Measurements from ENCODE around the gene OGDHL.

GRCh38 chr10:49744091-49744685 is 17.9 kb downstream of the OGDHL start:
- no peak for TF ChIP-seq POLR2A (IDR thresholded peaks at IDR 0.05; ENCODE audit: insufficient read depth in 1 of 2, low read depth in 2 of 2, low read length in 2 of 2)
- no peak for TF ChIP-seq BRCA1 (CRISPR knock-in tag; IDR thresholded peaks at IDR 0.05)
- TF ChIP-seq TCF12 (IDR thresholded peaks at IDR 0.05), result no peak
- no peak for TF ChIP-seq TCF12 (CRISPR knock-in tag; IDR thresholded peaks at IDR 0.05)
- TF ChIP-seq, protein P1, sequence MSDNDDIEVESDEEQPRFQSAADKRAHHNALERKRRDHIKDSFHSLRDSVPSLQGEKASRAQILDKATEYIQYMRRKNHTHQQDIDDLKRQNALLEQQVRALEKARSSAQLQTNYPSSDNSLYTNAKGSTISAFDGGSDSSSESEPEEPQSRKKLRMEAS (IDR thresholded peaks at IDR 0.05), result no peak
- TF ChIP-seq ZNF614 (CRISPR knock-in tag; IDR thresholded peaks at IDR 0.05; ENCODE audit: borderline replicate concordance), result no peak
- TF ChIP-seq, protein P2, sequence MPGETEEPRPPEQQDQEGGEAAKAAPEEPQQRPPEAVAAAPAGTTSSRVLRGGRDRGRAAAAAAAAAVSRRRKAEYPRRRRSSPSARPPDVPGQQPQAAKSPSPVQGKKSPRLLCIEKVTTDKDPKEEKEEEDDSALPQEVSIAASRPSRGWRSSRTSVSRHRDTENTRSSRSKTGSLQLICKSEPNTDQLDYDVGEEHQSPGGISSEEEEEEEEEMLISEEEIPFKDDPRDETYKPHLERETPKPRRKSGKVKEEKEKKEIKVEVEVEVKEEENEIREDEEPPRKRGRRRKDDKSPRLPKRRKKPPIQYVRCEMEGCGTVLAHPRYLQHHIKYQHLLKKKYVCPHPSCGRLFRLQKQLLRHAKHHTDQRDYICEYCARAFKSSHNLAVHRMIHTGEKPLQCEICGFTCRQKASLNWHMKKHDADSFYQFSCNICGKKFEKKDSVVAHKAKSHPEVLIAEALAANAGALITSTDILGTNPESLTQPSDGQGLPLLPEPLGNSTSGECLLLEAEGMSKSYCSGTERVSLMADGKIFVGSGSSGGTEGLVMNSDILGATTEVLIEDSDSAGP (CRISPR knock-in tag; IDR thresholded peaks at IDR 0.05; ENCODE audit: borderline replicate concordance), result no peak
- no peak for TF ChIP-seq ZNF773 (CRISPR knock-in tag; IDR thresholded peaks at IDR 0.05; ENCODE audit: borderline replicate concordance)
- TF ChIP-seq JARID2 (CRISPR knock-in tag; IDR thresholded peaks at IDR 0.05; ENCODE audit: insufficient replicate concordance), result no peak
- TF ChIP-seq ZNF205 (CRISPR knock-in tag; IDR thresholded peaks at IDR 0.05), result no peak
- TF ChIP-seq RBM39 (IDR thresholded peaks at IDR 0.05; ENCODE audit: low read depth, low read length, poor library complexity, severe bottlenecking), result no peak
- TF ChIP-seq ZHX1 (CRISPR knock-in tag; IDR thresholded peaks at IDR 0.05; ENCODE audit: low read depth), result no peak
